Common myeloid progenitor, CD34-positive (primary cell): ENCODE results near the gene CMTM3.
"Not testable (repeated sequence)": the region's sequence is repeated elsewhere in the genome, so short reads cannot be mapped to it uniquely, and the experiment has no call there.

Source experiments
- CTCF ChIA-PET: fragments of 350-600 bp; sonication (Branson Sonifier 250); formaldehyde crosslinking; loops from one replicate; lab custom pipeline; 2021; ENCODE audit warnings: antibody characterized with exemption; lab: Charles Lee
- POLR2A ChIA-PET: fragments of 350-600 bp; sonication (Branson Sonifier 250); formaldehyde crosslinking; loops from one replicate; lab custom pipeline; 2021; ENCODE audit warnings: antibody characterized with exemption; lab: Charles Lee
- DNase-seq, 3 donors: peaks; one replicate each; pipeline versions ENCODE4 v3.0.0 to v3.0.0-alpha.2; 2013
- H3K27ac ChIP-seq, 2 experiments: 1 replicate in 1 of 2; 2 replicates in 1 of 2; pipeline ENCODE4 v1.7.0; 2013; ENCODE audit warnings: inconsistent platforms in 2 of 2, low read length in 2 of 2, mild to moderate bottlenecking in 2 of 2, low read depth in 1 of 2, moderate library complexity in 1 of 2; ENCODE audit not compliant: severe bottlenecking in 2 of 2, insufficient read depth in 1 of 2, poor library complexity in 1 of 2
- H3K27me3 ChIP-seq, 5 experiments: replicated peaks in 2 of 5; 1 replicate in 3 of 5; 2 replicates in 2 of 5; pipeline versions ENCODE4 v1.6.1 to v1.7.0; 2013; ENCODE audit warnings: low read length in 4 of 5, mild to moderate bottlenecking in 2 of 5, moderate library complexity in 2 of 5, inconsistent platforms in 1 of 5; ENCODE audit not compliant: insufficient read depth in 5 of 5, control insufficient read depth in 4 of 5
- H3K36me3 ChIP-seq, 4 experiments: 1 replicate in 2 of 4; 2 replicates in 2 of 4; pipeline versions ENCODE4 v1.6.1 to v1.7.0; 2013; ENCODE audit warnings: low read length in 3 of 4, control low read depth in 1 of 4, mild to moderate bottlenecking in 1 of 4; ENCODE audit not compliant: control insufficient read depth in 4 of 4, insufficient read depth in 4 of 4
- H3K4me1 ChIP-seq, 4 experiments: 1 replicate in 3 of 4; 2 replicates in 1 of 4; pipeline versions ENCODE4 v1.6.1 to v1.7.1; 2013; ENCODE audit warnings: low read length in 3 of 4, mild to moderate bottlenecking in 3 of 4, control low read depth in 1 of 4, inconsistent platforms in 1 of 4, moderate library complexity in 1 of 4; ENCODE audit not compliant: control insufficient read depth in 4 of 4, insufficient read depth in 4 of 4; ENCODE audit errors: control extremely low read depth in 1 of 4
- H3K4me3 ChIP-seq, 7 experiments: 1 replicate in 4 of 7; 2 replicates in 3 of 7; pipeline versions ENCODE4 v1.5.1 to v1.7.0; 2013; ENCODE audit warnings: mild to moderate bottlenecking in 7 of 7, low read length in 6 of 7, moderate library complexity in 6 of 7, inconsistent platforms in 2 of 7, low read depth in 2 of 7, control low read depth in 1 of 7; ENCODE audit not compliant: insufficient read depth in 4 of 7, control insufficient read depth in 1 of 7; ENCODE audit errors: extremely low read depth in 1 of 7
- H3K9me3 ChIP-seq, 5 experiments: 1 replicate in 4 of 5; 2 replicates in 1 of 5; pipeline versions ENCODE4 v1.6.1 to v1.7.1; 2013; ENCODE audit warnings: low read length in 4 of 5, mild to moderate bottlenecking in 2 of 5, inconsistent platforms in 1 of 5, low read depth in 1 of 5, moderate library complexity in 1 of 5; ENCODE audit not compliant: control insufficient read depth in 4 of 5, insufficient read depth in 2 of 5; ENCODE audit errors: control extremely low read depth in 1 of 5
- WGBS: methylation state at CpG from one replicate; pipeline ENCODE4 v1.1.5; 2013; ENCODE audit not compliant: insufficient coverage; 5-methylcytosine and 5-hydroxymethylcytosine counted together

Gene CMTM3

DNA sequence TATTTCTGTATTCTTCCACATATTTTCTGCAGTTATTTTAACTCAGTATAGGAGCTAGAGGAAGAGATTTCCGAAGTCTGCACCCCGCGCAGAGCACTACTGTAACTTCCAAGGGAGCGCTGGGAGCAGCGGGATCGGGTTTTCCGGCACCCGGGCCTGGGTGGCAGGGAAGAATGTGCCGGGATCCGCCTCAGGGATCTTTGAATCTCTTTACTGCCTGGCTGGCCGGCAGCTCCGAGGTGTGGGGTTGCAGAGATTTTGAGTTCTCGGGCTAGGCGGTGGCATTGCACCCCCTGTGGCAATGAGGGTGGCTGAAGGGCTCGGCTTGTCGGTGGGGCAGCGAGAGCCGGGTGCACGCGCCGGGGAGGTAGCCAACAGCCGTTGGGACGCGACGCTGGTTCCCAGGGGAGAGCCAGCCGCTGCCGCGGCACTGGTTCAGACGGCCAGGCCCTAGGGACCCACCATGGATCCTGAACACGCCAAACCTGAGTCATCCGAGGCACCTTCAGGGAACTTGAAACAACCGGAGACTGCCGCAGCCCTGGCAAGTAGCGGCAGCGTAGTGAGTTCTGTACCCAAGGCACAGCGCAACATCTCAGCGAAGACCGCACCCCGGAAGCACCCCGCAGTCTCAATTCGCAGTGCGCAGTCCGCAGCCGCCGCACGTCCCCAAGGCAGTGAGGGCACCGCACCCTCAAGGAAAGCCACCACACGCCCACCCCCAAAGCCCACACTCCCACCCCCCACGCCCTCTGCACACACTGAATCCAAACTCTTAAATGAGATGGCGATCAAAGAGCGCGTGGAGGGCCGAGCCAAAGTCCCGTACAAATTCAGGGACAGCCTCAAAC, 38.2 kb upstream of the CMTM3 start, which contains the start of gene CMTM1:
TSS of gene CMTM1 (plus strand) at position 389 of the 851 bp plus-strand sequence. CDS start at position 464, 75 bp downstream.
- no peak for DNase-seq
- POLR2A ChIA-PET = interaction anchor here (1.3 kb wide), 1 partner anchor 14 kb away, joined by 4 read pairs; the partner anchor contains the start of gene CKLF
- peaks cover 18 to 38% (median 34%) of the 10 kb centered on the region in 4 experiments for H3K4me1 ChIP-seq
- H3K4me3 ChIP-seq = no peak within 1 kb of the TSS
- no peak within 1 kb of the TSS for H3K27ac ChIP-seq
- H3K27me3 ChIP-seq = no peaks in the 10 kb centered on the region
- H3K36me3 ChIP-seq = peaks cover 2 to 36% (median 18%) of the 10 kb centered on the region in 4 experiments
- no peaks in the 10 kb centered on the region for H3K9me3 ChIP-seq
- WGBS = 97% methylated on average over 47 of the region's 54 CpGs
- CTCF ChIA-PET = interaction anchor here (1.4 to 6.8 kb wide), 3 partner anchors 9 to 50 kb away, joined by 3 to 82 read pairs (median 47); partner anchors contain the start of genes CKLF, CMTM2 and TK2

DNA sequence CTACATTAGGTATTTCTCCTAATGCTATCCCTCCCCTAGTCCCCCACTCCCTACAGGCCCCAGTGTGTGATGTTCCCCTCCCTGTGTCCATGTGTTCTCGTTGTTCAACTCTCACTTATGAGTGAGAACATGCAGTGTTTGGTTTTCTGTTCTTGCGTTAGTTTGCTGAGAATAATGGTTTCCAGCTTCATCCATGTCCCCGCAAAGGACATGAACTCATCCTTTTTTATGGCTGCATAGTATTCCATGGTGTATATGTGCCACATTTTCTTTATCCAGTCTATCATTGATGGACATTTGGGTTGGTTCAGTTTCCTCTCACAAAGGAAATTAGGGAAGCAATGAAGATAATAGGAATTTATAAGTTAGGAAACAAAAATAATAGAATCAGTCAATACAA, 37.2 kb upstream of the CMTM3 start:
- H3K27ac ChIP-seq, POLR2A ChIA-PET, H3K27me3 ChIP-seq, DNase-seq, H3K9me3 ChIP-seq, H3K4me3 ChIP-seq: not testable (repeated sequence)
- H3K4me1 ChIP-seq = peaks cover 21 to 38% (median 32%) of the 10 kb centered on the region in 4 experiments
- no CpG with 5 or more reads among the region's 3 CpGs for WGBS
- H3K36me3 ChIP-seq = peaks cover 2 to 32% (median 18%) of the 10 kb centered on the region in 4 experiments
- CTCF ChIA-PET = interaction anchor here (1.4 to 6.8 kb wide), 2 partner anchors 8 to 51 kb away, joined by 3 to 82 read pairs; partner anchors contain the start of gene CMTM2

DNA sequence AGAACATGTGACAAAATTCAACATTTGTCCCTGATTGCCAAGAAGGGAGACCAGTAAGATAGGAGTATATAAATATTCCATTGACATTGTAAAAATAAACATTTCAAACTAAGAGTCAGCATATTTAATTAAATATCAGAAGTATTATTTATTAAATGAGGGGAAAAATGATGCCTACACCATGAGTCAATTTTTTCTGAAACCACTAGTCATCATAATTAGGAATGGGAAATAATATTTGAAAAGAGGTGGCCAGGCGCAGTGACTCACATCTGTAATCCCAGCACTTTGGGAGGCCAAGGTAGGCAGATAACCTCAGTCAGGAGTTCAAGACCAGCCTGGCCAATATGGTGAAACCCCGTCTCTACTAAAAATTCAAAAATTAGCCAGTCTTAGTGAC, 36.1 kb upstream of the CMTM3 start:
- ChIA-PET POLR2A (no interaction called here), CTCF (interaction anchor here (0.9 to 4.6 kb wide), 4 partner anchors 13 to 43 kb away, joined by 3 to 20 read pairs (median 9); partner anchors contain the start of gene CKLF)
- H3K4me1 ChIP-seq = peaks cover 17 to 41% (median 27%) of the 10 kb centered on the region in 4 experiments

DNA sequence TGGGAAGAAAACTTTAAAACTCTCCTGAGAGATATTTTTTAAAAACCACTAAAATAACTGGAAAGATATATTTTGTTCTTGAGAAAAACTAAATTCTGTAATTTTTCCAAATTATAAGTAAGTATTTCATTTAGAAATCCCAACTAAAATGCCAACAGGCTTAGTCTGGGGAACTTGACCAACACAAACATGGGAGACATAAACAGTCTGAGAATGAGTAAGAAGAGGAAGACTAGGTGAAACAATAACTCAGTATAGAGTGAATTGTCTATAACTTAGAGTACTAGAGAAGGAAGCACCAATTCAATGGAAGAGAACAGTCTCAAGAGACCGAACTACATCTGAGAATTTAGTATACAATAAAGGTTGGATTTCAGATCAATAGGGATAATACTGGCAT, 35.4 kb upstream of the CMTM3 start:
- no peaks in the 10 kb centered on the region for H3K9me3 ChIP-seq
- peaks cover 2 to 29% (median 17%) of the 10 kb centered on the region in 4 experiments for H3K36me3 ChIP-seq
- peaks cover 10 to 43% (median 26%) of the 10 kb centered on the region in 4 experiments for H3K4me1 ChIP-seq
- POLR2A ChIA-PET = no interaction called here
- H3K27me3 ChIP-seq = no peaks in the 10 kb centered on the region
- no peak overlapping the region for H3K27ac ChIP-seq
- no CpG with 5 or more reads among the region's 1 CpG for WGBS
- H3K4me3 ChIP-seq = no peak overlapping the region
- no peak for DNase-seq
- CTCF ChIA-PET = interaction anchor here (0.9 to 5.3 kb wide), 10 partner anchors 9 to 162 kb away, joined by 3 to 20 read pairs (median 6); partner anchors contain the start of gene CKLF

More for the DNA sequence above, 36.1 kb upstream of the CMTM3 start:
- Histone ChIP-seq H3K4me3 (no peak overlapping the region), H3K9me3 (no peaks in the 10 kb centered on the region), H3K27ac (no peak overlapping the region), H3K36me3 (peaks cover 2 to 32% (median 18%) of the 10 kb centered on the region in 4 experiments), H3K27me3 (no peaks in the 10 kb centered on the region)
- DNase-seq = no peak
- WGBS = 100% methylated on average over 2 of the region's 2 CpGs

DNA sequence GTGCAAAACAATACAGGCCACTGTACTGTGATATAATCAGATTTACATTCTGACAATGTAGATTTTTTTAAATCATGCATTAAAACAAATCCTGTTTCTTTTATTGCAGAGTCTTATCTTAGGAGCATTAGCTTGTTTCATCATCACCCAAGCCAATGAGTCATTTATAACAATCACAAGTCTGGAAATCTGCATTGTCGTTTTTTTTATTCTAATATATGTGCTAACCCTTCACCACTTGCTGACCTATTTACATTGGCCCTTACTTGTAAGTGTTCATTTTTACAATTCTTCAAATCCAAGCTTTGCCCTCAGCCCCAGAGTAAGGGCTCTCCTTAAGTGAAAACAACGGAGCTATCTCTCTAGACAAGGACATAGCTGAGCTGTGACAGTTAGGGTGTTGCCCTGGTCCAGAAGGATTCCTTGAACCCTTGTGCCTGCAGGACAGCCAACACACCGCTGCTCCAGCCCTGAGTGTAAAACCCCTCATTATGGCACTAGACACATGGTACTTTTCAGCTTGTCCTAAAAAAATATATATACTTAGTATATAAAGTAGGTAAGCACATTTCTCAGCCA, 34.6 kb upstream of the CMTM3 start:
- Histone ChIP-seq H3K9me3 (no peaks in the 10 kb centered on the region), H3K36me3 (peaks cover 2 to 25% (median 16%) of the 10 kb centered on the region in 4 experiments), H3K4me1 (peaks cover 9 to 43% (median 25%) of the 10 kb centered on the region in 4 experiments), H3K27ac (no peak overlapping the region), H3K27me3 (no peaks in the 10 kb centered on the region), H3K4me3 (no peak overlapping the region)
- CTCF ChIA-PET = interaction anchor here (0.9 to 5.3 kb wide), 10 partner anchors 10 to 163 kb away, joined by 3 to 20 read pairs (median 10); partner anchors contain the start of gene CKLF
- POLR2A ChIA-PET = interaction anchor here (0.6 kb wide), 1 partner anchor 9 kb away, joined by 3 read pairs; no protein-coding TSS in a partner anchor
- no peak for DNase-seq
- WGBS = 86% methylated on average over 2 of the region's 3 CpGs

DNA sequence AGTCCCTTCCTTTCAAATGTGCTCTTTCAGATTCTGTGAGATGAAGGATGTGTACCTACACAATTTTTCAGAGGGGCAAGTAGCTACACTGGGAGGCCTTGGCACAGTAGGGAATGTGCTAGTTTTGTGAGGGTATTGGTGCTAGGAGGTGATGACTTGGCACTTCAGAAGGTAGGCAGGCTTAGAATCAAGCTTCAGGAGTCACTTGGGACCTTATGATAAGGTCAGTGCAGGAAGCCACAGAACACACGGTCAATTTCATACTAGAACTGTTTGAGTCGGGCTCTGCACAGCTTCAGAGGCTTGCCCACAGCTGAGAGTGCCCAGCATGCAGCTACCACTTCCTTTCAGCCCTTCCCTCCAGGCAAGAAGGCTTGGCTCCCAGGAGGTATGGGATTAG, 32.1 kb upstream of the CMTM3 start:
- H3K4me1 ChIP-seq = peaks cover 6 to 42% (median 23%) of the 10 kb centered on the region in 4 experiments
- no peaks in the 10 kb centered on the region for H3K9me3 ChIP-seq
- H3K36me3 ChIP-seq = peaks cover 0 to 4% (median under 1%) of the 10 kb centered on the region in 4 experiments
- ChIA-PET POLR2A (no interaction called here), CTCF (interaction anchor here (0.6 to 9.9 kb wide), 12 partner anchors 8 to 166 kb away, joined by 3 to 82 read pairs (median 8); partner anchors contain the start of genes CMTM1 and CMTM3)
- no peaks in the 10 kb centered on the region for H3K27me3 ChIP-seq
- H3K4me3 ChIP-seq = peak overlapping the region in 2 of 7 experiments; percentile 3 to 22
- peak in 2 of 3 donors; percentile 37 to 51 for DNase-seq
- 0% methylated on average over 2 of the region's 2 CpGs for WGBS
- no peak overlapping the region for H3K27ac ChIP-seq
